ENCODE measurements around the gene KCNIP1. TPM values are rescaled to one million over a fixed set of nuclear protein-coding genes. Genes with fewer than 3 reads are reported as not detected.

Gene KCNIP1
- total RNA-seq, 2 experiments from 2014 or later: not detected

DNA sequence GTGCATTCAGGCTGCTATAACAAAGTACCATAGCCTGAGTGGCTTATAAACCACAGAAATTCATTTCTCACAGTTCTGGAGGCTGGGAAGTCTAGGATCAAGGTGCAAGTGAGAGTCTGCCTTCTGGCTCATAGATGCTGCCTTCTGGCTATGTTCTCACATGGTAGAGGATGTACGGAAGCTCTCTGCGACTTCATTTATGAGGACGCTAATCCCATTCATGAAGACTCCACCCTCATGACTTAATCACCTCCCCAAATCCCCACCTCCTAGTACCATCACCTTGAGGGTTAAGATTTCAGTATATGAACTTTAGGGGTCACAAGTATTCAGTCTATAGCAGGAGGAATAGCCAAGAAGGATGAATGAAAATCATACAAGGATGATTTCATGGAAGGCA lies 37.3 kb upstream of the KCNIP1 start:
- ATAC-seq (ENCODE audit: poor library complexity): no peak
- Mint-ChIP-seq H3K4me3 (no peak overlapping the region), H3K27ac (no peak overlapping the region), H3K36me3 (ENCODE audit: low read depth) (no peaks in the 10 kb centered on the region), H3K9me3 (no peaks in the 10 kb centered on the region), H3K27me3 (peaks cover 7% of the 10 kb centered on the region), H3K4me1 (ENCODE audit: low read depth) (no peaks in the 10 kb centered on the region)
- Histone ChIP-seq H3K36me3 (ENCODE audit: insufficient read depth, low read length) (no peaks in the 10 kb centered on the region), H3K27me3 (ENCODE audit: control insufficient read depth in 1 of 2, insufficient read depth in 2 of 2, low read length in 2 of 2) (peaks cover 0 to 5% of the 10 kb centered on the region in 2 experiments), H3K9me3 (ENCODE audit: control insufficient read depth in 1 of 2, insufficient read depth in 1 of 2, low read length in 2 of 2) (no peaks in the 10 kb centered on the region), H3K27ac (ENCODE audit: low read depth in 1 of 2, low read length in 2 of 2) (no peak overlapping the region), H3K4me1 (ENCODE audit: insufficient read depth, low read length) (no peaks in the 10 kb centered on the region), H3K4me3 (ENCODE audit: low read length) (no peak overlapping the region)
- no peak for DNase-seq
- TF ChIP-seq, protein P1, sequence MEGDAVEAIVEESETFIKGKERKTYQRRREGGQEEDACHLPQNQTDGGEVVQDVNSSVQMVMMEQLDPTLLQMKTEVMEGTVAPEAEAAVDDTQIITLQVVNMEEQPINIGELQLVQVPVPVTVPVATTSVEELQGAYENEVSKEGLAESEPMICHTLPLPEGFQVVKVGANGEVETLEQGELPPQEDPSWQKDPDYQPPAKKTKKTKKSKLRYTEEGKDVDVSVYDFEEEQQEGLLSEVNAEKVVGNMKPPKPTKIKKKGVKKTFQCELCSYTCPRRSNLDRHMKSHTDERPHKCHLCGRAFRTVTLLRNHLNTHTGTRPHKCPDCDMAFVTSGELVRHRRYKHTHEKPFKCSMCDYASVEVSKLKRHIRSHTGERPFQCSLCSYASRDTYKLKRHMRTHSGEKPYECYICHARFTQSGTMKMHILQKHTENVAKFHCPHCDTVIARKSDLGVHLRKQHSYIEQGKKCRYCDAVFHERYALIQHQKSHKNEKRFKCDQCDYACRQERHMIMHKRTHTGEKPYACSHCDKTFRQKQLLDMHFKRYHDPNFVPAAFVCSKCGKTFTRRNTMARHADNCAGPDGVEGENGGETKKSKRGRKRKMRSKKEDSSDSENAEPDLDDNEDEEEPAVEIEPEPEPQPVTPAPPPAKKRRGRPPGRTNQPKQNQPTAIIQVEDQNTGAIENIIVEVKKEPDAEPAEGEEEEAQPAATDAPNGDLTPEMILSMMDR (IDR thresholded peaks at IDR 0.05): no peak
- intact Hi-C loops (cut with DNase I, micrococcal nuclease): no loop called here
- CTCF ChIA-PET: no interaction called here
- POLR2A ChIA-PET: no interaction called here

DNA sequence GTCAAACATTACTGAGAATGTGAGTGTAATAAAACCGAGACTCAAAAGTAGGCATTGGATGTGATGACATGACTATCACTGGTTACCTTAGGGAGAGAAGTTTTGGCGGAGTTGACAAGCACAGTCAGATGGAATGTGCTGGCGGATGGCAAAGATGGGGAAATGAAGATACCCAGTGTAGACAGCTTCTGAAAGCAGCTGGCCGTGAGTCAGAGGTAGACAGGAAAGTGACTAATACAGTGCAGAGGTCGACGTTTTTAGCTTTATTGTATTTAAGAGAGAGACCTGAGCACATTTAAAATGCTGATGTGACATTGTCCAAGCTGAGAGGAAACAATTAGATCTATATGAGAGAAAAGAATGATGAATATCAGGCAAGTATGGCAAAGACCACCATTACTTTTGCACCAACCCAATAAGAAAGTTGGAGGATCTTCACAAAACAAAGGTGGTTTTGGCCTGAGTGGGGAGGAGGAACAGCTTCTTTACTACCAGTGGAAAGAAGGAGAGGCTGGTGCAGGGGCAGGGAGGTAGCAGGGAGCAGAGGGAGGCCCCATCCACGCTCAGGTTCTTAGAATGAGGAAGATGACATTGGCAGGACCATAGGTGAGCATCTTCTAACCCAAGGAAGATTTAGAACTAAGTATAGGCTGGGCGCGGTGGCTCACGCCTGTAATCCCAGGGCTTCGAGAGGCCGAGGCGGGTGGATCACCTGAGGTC lies 36.7 kb upstream of the KCNIP1 start:
- H3K9me3 Mint-ChIP-seq: no peaks in the 10 kb centered on the region
- intact Hi-C loops (cut with DNase I, micrococcal nuclease): no loop called here
- ChIA-PET POLR2A (no interaction called here), CTCF (no interaction called here)
- H3K4me1 Mint-ChIP-seq (ENCODE audit: low read depth): no peaks in the 10 kb centered on the region
- H3K36me3 Mint-ChIP-seq (ENCODE audit: low read depth): no peaks in the 10 kb centered on the region
- ATAC-seq (ENCODE audit: poor library complexity) (no peak), DNase-seq (peak in 2 of 14 experiments; percentile 59 to 70)
- no peaks in the 10 kb centered on the region for H3K9me3 ChIP-seq (ENCODE audit: control insufficient read depth in 1 of 2, insufficient read depth in 1 of 2, low read length in 2 of 2)
- no peak overlapping the region for H3K4me3 Mint-ChIP-seq
- no peak overlapping the region for H3K4me3 ChIP-seq (ENCODE audit: low read length)
- H3K27ac ChIP-seq (ENCODE audit: low read depth in 1 of 2, low read length in 2 of 2): no peak overlapping the region
- peaks cover 0 to 8% of the 10 kb centered on the region in 2 experiments for H3K27me3 ChIP-seq (ENCODE audit: control insufficient read depth in 1 of 2, insufficient read depth in 2 of 2, low read length in 2 of 2)
- no peaks in the 10 kb centered on the region for H3K36me3 ChIP-seq (ENCODE audit: insufficient read depth, low read length)
- no peaks in the 10 kb centered on the region for H3K4me1 ChIP-seq (ENCODE audit: insufficient read depth, low read length)
- TF ChIP-seq, protein P1 (IDR thresholded peaks at IDR 0.05): no peak
- H3K27me3 Mint-ChIP-seq: peaks cover 3% of the 10 kb centered on the region
- H3K27ac Mint-ChIP-seq: no peak overlapping the region

DNA sequence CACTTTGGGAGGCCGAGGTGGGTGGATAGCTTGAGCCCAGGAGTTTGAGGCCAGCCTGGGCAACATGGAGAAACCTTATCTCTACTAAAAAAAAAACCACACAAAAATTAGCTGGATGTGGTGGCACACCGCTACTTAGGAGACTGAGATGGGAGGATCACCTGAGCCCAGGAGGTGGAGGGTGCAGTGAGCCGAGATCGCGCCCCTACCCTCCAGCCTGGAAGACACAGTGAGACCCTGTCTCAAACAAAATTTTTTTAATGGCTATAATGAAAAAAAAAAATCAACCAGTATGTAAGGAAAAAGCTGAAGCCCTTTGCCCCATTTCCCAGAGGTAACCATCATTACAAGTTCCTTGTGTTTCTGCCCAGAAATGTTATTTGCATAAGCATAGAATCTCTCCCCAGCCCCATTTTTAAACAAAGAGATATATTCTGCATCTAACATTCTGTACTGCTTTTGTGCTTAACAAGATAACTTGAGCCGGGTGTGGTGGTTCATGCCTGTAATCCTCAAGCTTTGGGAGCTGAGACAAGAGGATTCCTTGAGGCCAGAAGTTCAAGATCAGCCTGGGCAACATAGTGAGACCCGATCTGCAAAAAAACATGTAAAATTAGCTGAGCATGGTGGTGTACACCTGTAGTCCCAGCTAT lies 35.1 kb upstream of the KCNIP1 start:
- TF ChIP-seq, protein P1 (IDR thresholded peaks at IDR 0.05): no peak
- no peaks in the 10 kb centered on the region for H3K4me1 ChIP-seq (ENCODE audit: insufficient read depth, low read length)
- Mint-ChIP-seq H3K4me3 (no peak overlapping the region), H3K9me3 (no peaks in the 10 kb centered on the region), H3K27ac (no peak overlapping the region), H3K4me1 (ENCODE audit: low read depth) (no peaks in the 10 kb centered on the region), H3K27me3 (peaks cover 12% of the 10 kb centered on the region), H3K36me3 (ENCODE audit: low read depth) (no peaks in the 10 kb centered on the region)
- H3K4me3 ChIP-seq (ENCODE audit: low read length): no peak overlapping the region
- H3K27ac ChIP-seq (ENCODE audit: low read depth in 1 of 2, low read length in 2 of 2): no peak overlapping the region
- ATAC-seq (ENCODE audit: poor library complexity) (no peak), DNase-seq (no peak)
- intact Hi-C loops (cut with DNase I, micrococcal nuclease): no loop called here
- POLR2A ChIA-PET: no interaction called here
- CTCF ChIA-PET: no interaction called here
- no peaks in the 10 kb centered on the region for H3K9me3 ChIP-seq (ENCODE audit: control insufficient read depth in 1 of 2, insufficient read depth in 1 of 2, low read length in 2 of 2)
- H3K36me3 ChIP-seq (ENCODE audit: insufficient read depth, low read length): no peaks in the 10 kb centered on the region
- H3K27me3 ChIP-seq (ENCODE audit: control insufficient read depth in 1 of 2, insufficient read depth in 2 of 2, low read length in 2 of 2): peaks cover 4 to 8% of the 10 kb centered on the region in 2 experiments

Data from CD4-positive, alpha-beta T cell (primary cell).